HEK293T (cell line): Measurements from ENCODE around the gene CACNG7.

Experiments
- ELF4 ChIP-seq: fragments of 450-650 bp; IDR thresholded peaks from 2 replicates; pipeline ENCODE4 v1.6.1; 2017; ENCODE audit warnings: antibody characterized with exemption
- L3MBTL2 ChIP-seq: fragments of 450-650 bp; conservative IDR thresholded peaks from 2 replicates; pipeline ENCODE4 v1.6.1; 2016; ENCODE audit warnings: mild to moderate bottlenecking

DNA sequence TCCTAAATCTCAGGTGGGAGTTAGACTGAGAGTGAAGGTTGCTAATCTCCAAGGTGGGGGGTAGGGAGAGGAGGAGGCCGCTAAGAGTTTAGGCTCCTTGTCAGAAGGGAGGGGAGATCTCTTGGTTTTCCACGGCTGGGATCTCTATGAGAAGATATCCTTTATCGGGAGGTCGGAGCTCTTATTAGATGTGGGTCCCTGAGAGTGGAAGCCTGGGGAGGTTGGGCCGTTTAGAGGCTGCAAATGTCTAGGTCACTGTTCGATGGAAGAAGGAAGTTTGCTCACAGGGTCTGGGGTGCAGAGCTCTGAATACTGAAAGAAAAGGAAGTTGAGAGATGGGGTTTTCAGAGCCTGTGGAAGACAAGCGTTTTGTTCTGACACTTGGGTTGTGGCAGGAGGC is 37.6 kb upstream of the CACNG7 start:
- TF ChIP-seq L3MBTL2 (no peak), ELF4 (no peak)
